Naive B cell (primary cell): ENCODE measurements around the gene CCDC150. TPM values are rescaled to one million over a fixed set of nuclear protein-coding genes. Genes with fewer than 3 reads are reported as not detected.
A peak's percentile ranks its signal among the peaks of the same experiment; 100 is the strongest.
"Not testable (repeated sequence)": the region's sequence is repeated elsewhere in the genome, so short reads cannot be mapped to it uniquely, and the experiment has no call there.

ENCODE experiments used
- ATAC-seq, 2 donors: fragments of 150-1000 bp; cut with Tn5 transposase; 2 replicates each; pipeline ENCODE4 v1.10.0; 2021; ENCODE audit warnings: low read depth in 2 of 2, mild to moderate bottlenecking in 2 of 2, moderate library complexity in 2 of 2
- DNase-seq: peaks from one replicate; pipeline ENCODE4 v3.0.0; 2022
- H3K27ac Mint-ChIP-seq, 6 donors: one replicate each; pipeline ENCODE4 v1.8.0; 2020 to 2022; ENCODE audit warnings: mild to moderate bottlenecking in 6 of 6, mixed read lengths in 6 of 6, moderate library complexity in 5 of 6, inconsistent platforms in 2 of 6
- H3K27me3 Mint-ChIP-seq, 3 donors: one replicate each; pipeline ENCODE4 v1.8.0; 2021 to 2022; ENCODE audit warnings: mixed read lengths in 3 of 3, mild to moderate bottlenecking in 1 of 3
- H3K36me3 Mint-ChIP-seq, 2 donors: one replicate each; pipeline ENCODE4 v1.8.0; 2020 to 2022; ENCODE audit warnings: mixed read lengths in 2 of 2, inconsistent platforms in 1 of 2, mild to moderate bottlenecking in 1 of 2
- H3K4me1 Mint-ChIP-seq, 3 donors: one replicate each; pipeline ENCODE4 v1.8.0; 2020 to 2022; ENCODE audit warnings: mixed read lengths in 3 of 3, inconsistent platforms in 1 of 3, mild to moderate bottlenecking in 1 of 3, moderate library complexity in 1 of 3
- H3K4me3 Mint-ChIP-seq, 8 donors: one replicate each; pipeline ENCODE4 v1.8.0; 2020 to 2022; ENCODE audit warnings: mild to moderate bottlenecking in 8 of 8, mixed read lengths in 8 of 8, moderate library complexity in 8 of 8, inconsistent platforms in 2 of 8
- H3K9me3 Mint-ChIP-seq, 7 donors: one replicate each; pipeline ENCODE4 v1.8.0; 2020 to 2022; ENCODE audit warnings: mixed read lengths in 7 of 7, mild to moderate bottlenecking in 5 of 7, inconsistent platforms in 2 of 7, moderate library complexity in 1 of 7
- polyA plus RNA-seq, 6 donors: library from polyadenylated mRNA; unstranded; fragments of 300-500 nt; fragmentation: Illumina TruSeq; gene quantifications; one replicate each; pipeline ENCODE4 v1.2.3, GENCODE V29; 2021; ENCODE audit warnings: low read depth in 6 of 6

The CCDC150 gene
- polyA plus RNA-seq, 6 donors from 2014 or later: 0.37 to 0.60 (median 0.44) TPM; not detected in 3

GRCh38 chr2:196606516-196606915 lies 33.0 kb upstream of the CCDC150 start:
- Mint-ChIP-seq H3K27ac (no peak overlapping the region), H3K36me3 (no peaks in the 10 kb centered on the region), H3K4me3 (no peak overlapping the region), H3K9me3 (no peaks in the 10 kb centered on the region), H3K4me1 (no peaks in the 10 kb centered on the region), H3K27me3 (peaks cover 7 to 14% (median 11%) of the 10 kb centered on the region in 3 donors)
- ATAC-seq (no peak), DNase-seq (no peak)

- H3K4me3 Mint-ChIP-seq: no peak overlapping the region
- no peak for ATAC-seq
- H3K9me3 Mint-ChIP-seq: no peaks in the 10 kb centered on the region
- H3K27ac Mint-ChIP-seq: no peak overlapping the region
- no peaks in the 10 kb centered on the region for H3K4me1 Mint-ChIP-seq
- no peaks in the 10 kb centered on the region for H3K36me3 Mint-ChIP-seq
- peaks cover 6 to 8% (median 7%) of the 10 kb centered on the region in 3 donors for H3K27me3 Mint-ChIP-seq
- DNase-seq: no peak
Observed at GRCh38 chr2:196607073-196607472, 32.4 kb upstream of the CCDC150 start.

- H3K9me3 Mint-ChIP-seq, ATAC-seq: not testable (repeated sequence)
Observed at GRCh38 chr2:196607896-196608295, 31.6 kb upstream of the CCDC150 start.

GRCh38 chr2:196609806-196610205 lies 29.7 kb upstream of the CCDC150 start:
- Mint-ChIP-seq H3K36me3 (no peaks in the 10 kb centered on the region), H3K9me3 (no peaks in the 10 kb centered on the region), H3K27me3 (peaks cover 0 to 3% (median 0%) of the 10 kb centered on the region in 3 donors), H3K27ac (no peak overlapping the region), H3K4me3 (no peak overlapping the region), H3K4me1 (no peaks in the 10 kb centered on the region)
- ATAC-seq (no peak), DNase-seq (no peak)

More at GRCh38 chr2:196607896-196608295, 31.6 kb upstream of the CCDC150 start:
- not testable (repeated sequence) for H3K27me3 Mint-ChIP-seq, H3K36me3 Mint-ChIP-seq, H3K27ac Mint-ChIP-seq, DNase-seq, H3K4me1 Mint-ChIP-seq, H3K4me3 Mint-ChIP-seq

- no peak overlapping the region for H3K27ac Mint-ChIP-seq
- ATAC-seq (no peak), DNase-seq (no peak)
- H3K27me3 Mint-ChIP-seq: no peaks in the 10 kb centered on the region
- no peaks in the 10 kb centered on the region for H3K36me3 Mint-ChIP-seq
- H3K4me3 Mint-ChIP-seq: no peak overlapping the region
- H3K4me1 Mint-ChIP-seq: no peaks in the 10 kb centered on the region
- no peaks in the 10 kb centered on the region for H3K9me3 Mint-ChIP-seq
Observed at GRCh38 chr2:196610796-196611195, 28.7 kb upstream of the CCDC150 start.

GRCh38 chr2:196613302-196613701 lies 26.2 kb upstream of the CCDC150 start:
- Mint-ChIP-seq H3K9me3 (no peaks in the 10 kb centered on the region), H3K4me1 (no peaks in the 10 kb centered on the region), H3K27ac (no peak overlapping the region), H3K27me3 (peaks cover 0 to under 1% (median 0%) of the 10 kb centered on the region in 3 donors), H3K4me3 (no peak overlapping the region), H3K36me3 (no peaks in the 10 kb centered on the region)
- no peak for ATAC-seq
- DNase-seq: no peak

- ATAC-seq (no peak), DNase-seq (no peak)
- H3K9me3 Mint-ChIP-seq: peaks cover 0 to 12% (median 0%) of the 10 kb centered on the region in 7 donors
- no peaks in the 10 kb centered on the region for H3K36me3 Mint-ChIP-seq
- H3K4me3 Mint-ChIP-seq: no peak overlapping the region
- H3K4me1 Mint-ChIP-seq: no peaks in the 10 kb centered on the region
- H3K27ac Mint-ChIP-seq: no peak overlapping the region
- H3K27me3 Mint-ChIP-seq: peaks cover 15 to 35% (median 27%) of the 10 kb centered on the region in 3 donors
Observed at GRCh38 chr2:196617430-196617829, 22.1 kb upstream of the CCDC150 start.

GRCh38 chr2:196618661-196619060 lies 20.9 kb upstream of the CCDC150 start:
- ATAC-seq (no peak), DNase-seq (no peak)
- Mint-ChIP-seq H3K27me3 (peaks cover 15 to 43% (median 38%) of the 10 kb centered on the region in 3 donors), H3K4me1 (no peaks in the 10 kb centered on the region), H3K27ac (no peak overlapping the region), H3K9me3 (peaks cover 2 to 24% (median 7%) of the 10 kb centered on the region in 7 donors), H3K4me3 (no peak overlapping the region), H3K36me3 (peaks cover 0 to 6% of the 10 kb centered on the region in 2 donors)

GRCh38 chr2:196630531-196630930 lies 9.0 kb upstream of the CCDC150 start:
- no peak for ATAC-seq
- no peak for DNase-seq
- H3K27ac Mint-ChIP-seq: no peak overlapping the region
- peaks cover 7 to 34% (median 18%) of the 10 kb centered on the region in 7 donors for H3K9me3 Mint-ChIP-seq
- peaks cover 11 to 50% (median 28%) of the 10 kb centered on the region in 3 donors for H3K27me3 Mint-ChIP-seq
- peaks cover 0 to 7% of the 10 kb centered on the region in 2 donors for H3K36me3 Mint-ChIP-seq
- H3K4me1 Mint-ChIP-seq: no peaks in the 10 kb centered on the region
- H3K4me3 Mint-ChIP-seq: no peak overlapping the region

- Mint-ChIP-seq H3K27me3 (peaks cover 0 to 34% (median 15%) of the 10 kb centered on the region in 3 donors), H3K9me3 (peaks cover 7 to 21% (median 14%) of the 10 kb centered on the region in 7 donors), H3K4me3 (no peak overlapping the region), H3K4me1 (peaks cover 0 to 16% (median 13%) of the 10 kb centered on the region in 3 donors), H3K27ac (no peak overlapping the region), H3K36me3 (peaks cover 0 to 7% of the 10 kb centered on the region in 2 donors)
- ATAC-seq (no peak), DNase-seq (no peak)
Observed at GRCh38 chr2:196635156-196635555, 4.4 kb upstream of the CCDC150 start.

- DNase-seq: no peak
- peaks cover 0 to 8% (median 3%) of the 10 kb centered on the region in 3 donors for H3K27me3 Mint-ChIP-seq
- H3K4me3 Mint-ChIP-seq: peak overlapping the region; percentile 89 to 94 (median 92)
- H3K27ac Mint-ChIP-seq: peak overlapping the region in 1 of 6 donors; percentile 54
- no peak for ATAC-seq
- H3K36me3 Mint-ChIP-seq: no peaks in the 10 kb centered on the region
- peaks cover 10 to 21% (median 17%) of the 10 kb centered on the region in 3 donors for H3K4me1 Mint-ChIP-seq
- H3K9me3 Mint-ChIP-seq: no peaks in the 10 kb centered on the region
Observed at GRCh38 chr2:196638765-196639164, 750 bp upstream of the CCDC150 start.

- Mint-ChIP-seq H3K36me3 (no peaks in the 10 kb centered on the region), H3K27ac (peak overlapping the region in 2 of 6 donors; percentile 4 to 53), H3K9me3 (no peaks in the 10 kb centered on the region), H3K27me3 (peaks cover 0 to 8% (median 3%) of the 10 kb centered on the region in 3 donors), H3K4me1 (peaks cover 10 to 21% (median 17%) of the 10 kb centered on the region in 3 donors), H3K4me3 (peak overlapping the region; percentile 89 to 94 (median 92))
- ATAC-seq (no peak), DNase-seq (no peak)
Observed at GRCh38 chr2:196640031-196640548, 575 bp downstream of the CCDC150 start.

GRCh38 chr2:196649202-196649601 lies 9.7 kb downstream of the CCDC150 start:
- H3K36me3 Mint-ChIP-seq: peaks cover 16 to 48% of the 10 kb centered on the region in 2 donors
- no peak overlapping the region for H3K4me3 Mint-ChIP-seq
- no peak overlapping the region for H3K27ac Mint-ChIP-seq
- DNase-seq: no peak
- H3K9me3 Mint-ChIP-seq: peaks cover 12 to 57% (median 41%) of the 10 kb centered on the region in 7 donors
- no peaks in the 10 kb centered on the region for H3K4me1 Mint-ChIP-seq
- ATAC-seq: no peak
- H3K27me3 Mint-ChIP-seq: no peaks in the 10 kb centered on the region

GRCh38 chr2:196651387-196652094 lies 12.0 kb downstream of the CCDC150 start:
- Mint-ChIP-seq H3K4me3 (no peak overlapping the region), H3K27ac (peak overlapping the region in 1 of 6 donors; percentile 28), H3K4me1 (no peaks in the 10 kb centered on the region), H3K9me3 (peaks cover 12 to 64% (median 41%) of the 10 kb centered on the region in 7 donors), H3K36me3 (peaks cover 21 to 54% of the 10 kb centered on the region in 2 donors), H3K27me3 (no peaks in the 10 kb centered on the region)
- DNase-seq: no peak
- ATAC-seq: no peak
